ENCODE results near the gene TMED10.
"Not testable (repeated sequence)": the region's sequence is repeated elsewhere in the genome, so short reads cannot be mapped to it uniquely, and the experiment has no call there.

Gene TMED10

GRCh38 chr14:75188520-75189268 is 12.3 kb upstream of the TMED10 start:
- peak; percentile 87 for DNase-seq

DNA sequence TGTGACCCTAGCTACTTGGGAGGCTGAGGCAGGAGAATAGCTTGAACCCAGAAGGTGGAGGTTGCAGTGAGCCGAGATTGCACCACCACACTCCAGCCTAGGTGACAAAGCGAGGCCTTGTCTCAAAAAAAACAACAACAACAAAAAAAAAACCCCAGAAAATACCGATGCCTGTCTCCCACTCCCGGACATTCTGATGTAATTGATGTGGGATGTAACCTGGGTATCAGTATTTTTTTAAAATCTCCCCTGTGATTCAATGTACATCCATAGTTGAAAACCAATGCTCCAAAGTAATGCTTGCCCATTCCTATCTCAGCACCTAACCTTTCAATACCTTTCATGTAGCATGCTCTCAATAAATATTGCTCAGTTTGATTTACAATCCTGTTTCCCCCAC is 11.7 kb upstream of the TMED10 start:
- no peak for DNase-seq

GRCh38 chr14:75186953-75187352 is 10.5 kb upstream of the TMED10 start:
- DNase-seq, result no peak

DNA sequence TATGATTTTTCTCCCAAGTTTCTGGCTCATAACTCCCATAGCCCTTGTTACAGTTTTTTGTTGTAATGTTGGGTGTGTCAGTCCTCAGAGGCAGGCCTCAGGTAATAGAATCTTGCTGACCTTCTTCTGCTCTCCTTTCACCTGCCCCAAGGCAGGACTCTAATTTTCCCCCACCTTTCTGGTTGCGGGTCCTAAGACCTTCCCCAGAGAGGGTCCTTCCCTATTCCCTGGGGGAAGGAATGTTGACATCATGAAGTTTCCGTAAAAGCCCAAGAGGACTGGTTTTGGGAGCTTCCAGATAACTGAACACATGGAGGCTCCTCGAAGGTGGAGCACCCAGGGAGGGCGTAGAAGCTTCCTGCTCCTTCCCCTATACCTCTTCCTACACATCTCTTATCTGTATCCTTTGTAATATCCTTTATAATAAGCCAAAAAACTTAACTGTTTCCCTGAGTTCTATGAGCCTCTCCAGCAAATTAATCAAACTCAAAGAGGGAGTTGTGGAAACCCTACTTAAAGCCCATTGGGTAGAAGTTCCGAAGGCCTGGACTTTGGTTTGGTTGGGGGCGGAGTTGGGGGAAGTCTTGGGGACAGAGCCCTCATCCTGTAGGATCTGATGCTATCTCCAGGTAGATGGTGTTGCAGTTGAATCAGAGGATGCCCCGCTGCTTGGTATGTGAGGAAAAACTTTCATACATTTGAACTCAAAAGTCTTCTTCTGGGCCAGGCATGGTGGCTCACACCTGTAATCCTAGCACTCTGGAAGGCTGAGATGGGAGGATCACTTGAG is 9.0 kb upstream of the TMED10 start:
- DNase-seq, result no peak

GRCh38 chr14:75184492-75184891 is 8.1 kb upstream of the TMED10 start:
- DNase-seq, result no peak

GRCh38 chr14:75184039-75184438 is 7.6 kb upstream of the TMED10 start:
- no peak for DNase-seq

DNA sequence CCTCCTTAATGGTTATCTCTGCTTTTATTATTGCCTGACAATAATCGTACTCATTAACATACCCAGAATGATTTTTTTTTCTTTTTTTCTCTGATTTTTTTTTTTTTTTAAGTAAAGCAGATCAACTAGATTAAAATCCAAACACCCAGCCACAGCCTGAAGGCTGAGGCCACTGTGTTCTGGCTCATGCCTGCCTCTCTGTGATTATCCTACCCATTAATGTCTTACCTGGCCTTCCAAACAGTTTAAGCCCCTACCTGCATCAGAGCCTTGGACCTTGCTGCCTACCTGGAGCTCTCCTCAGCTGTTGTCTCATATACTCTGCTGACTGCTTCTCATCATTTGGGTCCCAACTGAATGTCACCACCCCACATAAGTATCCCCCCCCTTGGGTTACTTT is 6.8 kb upstream of the TMED10 start:
- no peak for DNase-seq

- DNase-seq, result peak; percentile 38
These were observed 6.4 kb upstream of the TMED10 start for GRCh38 chr14:75182821-75183220.

DNA sequence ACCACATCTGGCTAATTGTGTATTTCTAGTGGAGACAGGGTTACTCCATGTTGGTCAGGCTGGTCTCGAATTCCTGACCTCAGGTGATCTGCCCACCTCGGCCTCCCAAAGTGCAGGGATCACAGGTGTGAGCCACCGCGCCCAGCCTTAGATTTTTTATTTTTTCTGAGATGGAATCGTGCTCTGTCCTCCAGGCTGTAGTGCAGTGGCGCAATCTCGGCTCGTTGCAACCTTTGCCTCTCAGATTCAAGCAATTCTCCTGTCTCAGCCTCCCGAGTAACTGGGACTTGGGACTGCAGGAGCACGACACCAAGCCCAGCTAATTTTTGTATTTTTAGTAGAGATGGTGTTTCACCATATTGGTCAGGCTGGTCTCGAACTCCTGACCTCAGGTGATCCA is 5.8 kb upstream of the TMED10 start:
- DNase-seq, result not testable (repeated sequence)

DNA sequence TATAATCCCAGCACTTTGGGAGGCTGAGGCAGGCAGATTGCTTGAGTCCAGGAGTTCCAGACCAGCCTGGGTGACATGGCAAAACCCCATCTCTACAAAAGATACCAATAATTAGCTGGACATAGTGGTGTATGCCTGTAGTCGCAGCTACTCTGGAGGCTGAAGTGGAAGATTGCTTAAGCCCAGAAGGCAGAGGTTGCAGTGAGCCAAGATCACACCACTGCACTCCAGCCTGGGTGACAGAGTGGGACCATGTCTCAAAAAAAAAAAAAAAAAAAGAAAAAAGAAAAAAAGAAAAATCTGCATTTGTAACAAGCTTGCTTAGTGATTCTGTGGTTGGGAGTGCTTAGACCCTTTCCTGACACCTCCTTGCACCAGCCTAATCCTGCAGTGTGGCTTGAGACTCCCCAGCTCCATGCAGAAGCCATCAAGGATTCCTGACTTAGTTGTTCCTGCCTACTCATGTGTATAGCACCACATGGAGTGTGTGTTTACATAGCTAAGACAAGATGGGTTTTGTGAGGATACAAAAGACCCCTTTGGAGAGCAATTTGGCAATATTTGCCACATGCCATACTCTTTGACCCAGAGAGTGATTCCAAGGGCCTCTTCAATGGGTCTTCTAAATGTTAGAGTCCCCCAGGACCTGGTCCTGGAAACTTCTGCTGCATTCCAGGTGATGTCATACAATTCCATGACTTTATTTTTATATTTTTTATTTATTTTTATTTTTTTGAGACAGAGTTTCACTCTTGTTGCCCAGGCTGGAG is 5.1 kb upstream of the TMED10 start:
- DNase-seq, result no peak

DNA sequence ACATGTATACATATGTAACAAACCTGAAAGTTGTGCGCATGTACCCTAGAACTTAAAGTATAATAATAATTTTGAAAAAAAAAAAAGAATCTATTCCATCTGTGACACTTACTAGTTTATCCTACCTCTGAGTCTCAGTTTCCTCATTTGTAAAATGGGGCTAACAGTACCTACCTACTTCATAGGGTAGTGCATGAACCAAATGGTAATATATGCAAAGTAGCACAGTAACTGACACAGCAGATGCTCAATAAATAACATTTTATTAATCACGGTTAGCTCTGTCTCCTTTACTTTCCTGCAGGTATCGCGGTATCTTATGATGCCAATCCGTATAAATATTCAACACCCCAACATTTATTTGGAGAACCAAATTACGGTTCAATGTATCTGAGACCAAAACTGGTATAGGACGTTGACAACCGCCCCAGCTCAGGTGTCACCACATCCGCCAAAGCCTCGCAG is 703 bp downstream of the TMED10 start:
- DNase-seq, result no peak

- DNase-seq, result no peak
These were observed 2.3 kb downstream of the TMED10 start for GRCh38 chr14:75174066-75174465.

- no peak for DNase-seq
These were observed 5.6 kb downstream of the TMED10 start for GRCh38 chr14:75170772-75171171.

DNA sequence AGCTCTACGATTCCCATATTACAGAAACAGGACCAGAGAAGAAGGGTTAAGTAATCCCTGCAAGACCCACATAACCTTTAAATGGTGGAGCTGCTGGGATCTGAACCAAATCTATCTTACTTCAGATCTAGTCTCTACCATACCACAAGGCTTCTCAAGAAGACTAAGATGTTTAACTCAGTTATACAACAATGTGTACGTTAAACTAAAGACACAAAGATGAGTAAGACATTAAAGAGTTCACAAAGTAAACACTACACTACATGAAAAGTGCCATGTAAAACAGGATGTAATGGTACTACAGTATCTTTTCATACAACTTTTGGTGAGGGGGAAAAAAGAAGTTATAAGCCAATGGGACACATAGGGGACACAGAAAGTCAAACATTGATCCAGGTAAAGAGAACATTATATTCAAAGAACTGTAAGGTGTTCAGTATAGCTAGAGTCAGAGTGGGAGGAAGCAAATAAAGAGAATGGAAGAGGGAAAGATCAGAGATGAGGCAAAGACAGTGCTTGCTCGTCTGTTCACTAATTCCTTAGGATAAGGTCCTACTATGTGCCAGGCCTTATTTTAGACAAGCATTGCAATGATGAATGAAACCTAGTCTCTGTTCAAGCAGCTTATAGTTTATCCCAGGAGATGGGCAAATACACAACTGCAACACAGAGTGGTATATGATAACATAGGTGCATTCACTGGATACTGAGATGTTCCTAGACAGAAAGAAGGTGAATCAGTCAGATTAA is 7.7 kb downstream of the TMED10 start:
- no peak for DNase-seq

GRCh38 chr14:75167325-75167724 is 9.1 kb downstream of the TMED10 start:
- DNase-seq, result no peak

DNA sequence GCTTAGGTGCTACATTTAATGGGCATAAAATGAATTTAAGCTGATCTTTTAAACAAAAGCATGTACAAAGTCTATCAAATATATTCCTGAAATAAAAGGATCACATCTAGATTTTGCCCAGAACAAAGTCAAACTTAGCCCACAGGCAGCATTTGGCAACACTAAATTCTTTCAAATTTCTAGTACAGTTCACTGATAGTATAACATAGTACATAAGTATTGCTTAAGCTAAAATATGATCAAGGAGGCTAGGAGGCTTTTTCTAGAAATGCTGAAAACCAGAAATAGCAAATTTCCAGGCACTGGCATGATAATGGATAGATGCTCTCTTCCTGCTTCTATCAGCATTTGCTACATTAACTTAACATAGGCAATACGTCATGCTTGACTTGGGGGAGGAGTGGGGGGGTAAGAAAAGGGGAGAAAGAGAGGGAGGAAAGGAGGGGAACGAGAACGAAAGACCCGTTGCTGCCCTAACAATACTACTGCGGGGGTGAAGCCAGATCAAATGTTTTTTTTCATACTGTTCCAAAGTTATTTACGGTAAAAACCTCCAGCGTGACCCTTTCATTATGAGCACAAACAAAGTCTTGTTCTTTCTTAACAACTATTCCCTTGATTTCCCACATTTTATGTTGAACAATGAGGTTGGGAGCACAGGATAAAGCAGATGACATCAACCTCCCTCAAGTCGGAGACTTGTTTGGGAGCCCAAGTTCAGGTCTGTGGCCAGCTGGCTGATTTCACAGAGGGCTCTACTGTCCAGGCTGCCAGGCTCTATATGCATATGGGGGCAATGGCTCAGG is 10.6 kb downstream of the TMED10 start:
- no peak for DNase-seq

GRCh38 chr14:75164809-75165208 is 11.6 kb downstream of the TMED10 start:
- no peak for DNase-seq

DNA sequence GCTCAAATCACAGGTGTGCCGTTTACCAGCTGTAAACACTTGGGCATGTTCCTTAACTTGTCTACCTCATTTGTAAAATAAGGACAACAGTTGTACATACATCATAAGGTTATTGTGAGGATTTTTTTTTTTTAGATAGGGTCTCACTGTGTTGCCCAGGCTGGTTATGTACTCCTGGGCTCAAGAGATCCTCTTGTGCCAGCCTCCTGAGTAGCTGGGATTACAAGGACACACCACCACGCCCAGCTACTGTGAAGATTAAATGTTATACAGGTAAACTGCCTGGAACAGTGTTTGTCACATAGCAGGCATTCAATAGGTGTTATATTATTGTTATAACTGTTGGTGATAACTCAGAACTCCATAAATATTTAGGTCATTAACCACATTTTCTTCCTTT is 12.7 kb downstream of the TMED10 start:
- no peak for DNase-seq

- DNase-seq, result no peak
These were observed 13.8 kb downstream of the TMED10 start for GRCh38 chr14:75162631-75163030.

DNA sequence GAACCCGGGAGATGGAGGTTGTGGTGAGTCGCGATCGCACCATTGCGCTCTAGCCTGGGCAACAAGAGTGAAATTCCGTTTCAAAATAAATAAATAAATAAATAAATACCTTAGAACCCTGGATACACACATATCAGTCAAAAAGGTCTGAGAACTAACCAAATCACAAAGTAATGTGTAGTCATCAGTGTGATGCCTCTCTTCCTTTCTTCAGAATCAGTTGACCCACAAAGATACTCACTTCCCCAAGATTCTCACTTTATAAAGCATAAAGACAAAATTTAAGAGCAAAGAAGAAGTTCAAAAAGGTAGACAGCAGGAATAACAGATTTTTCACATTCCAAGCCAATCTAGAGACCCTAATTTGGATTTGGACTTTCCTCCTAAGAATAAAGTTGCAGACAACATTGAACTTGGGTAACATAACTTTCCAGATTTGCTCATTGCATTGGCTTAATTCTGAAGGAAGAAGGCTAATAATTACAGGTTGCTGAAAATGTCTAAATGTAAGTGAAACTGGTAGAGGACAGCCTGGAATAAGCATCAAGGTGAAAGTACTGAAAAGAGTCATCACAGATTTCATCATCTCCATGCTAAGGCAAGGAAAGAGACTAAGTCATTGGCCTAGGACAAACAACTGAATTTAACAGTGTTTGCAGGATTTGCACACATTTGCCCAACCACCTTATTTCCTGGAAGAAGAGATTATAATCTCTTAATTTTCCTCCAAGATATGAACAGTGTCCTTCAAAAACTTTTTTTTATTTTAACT is 17.4 kb downstream of the TMED10 start:
- DNase-seq, result no peak

GRCh38 chr14:75156901-75157300 is 19.5 kb downstream of the TMED10 start:
- DNase-seq, result peak; percentile 68

Measured in hematopoietic multipotent progenitor cell treated with erythropoietin and hydrocortisone succinate and interleukin-3 and kit ligand, for 6 days (in vitro differentiated cells).